Prostate gland (tissue), 2 donors: ENCODE results near the gene C11orf58. TPM values are rescaled to one million over a fixed set of nuclear protein-coding genes. Genes with fewer than 3 reads are reported as not detected.

Experiments
- DNase-seq: peaks from one replicate; pipeline ENCODE4 v3.0.0-alpha.2; 2019; ENCODE audit warnings: low spot score
- H3K27ac ChIP-seq, 2 donors: fragments of 200-600 bp; sonication (generic); 2 replicates each; pipeline ENCODE4 v1.5.1; 2017 to 2019
- H3K27me3 ChIP-seq: fragments of 200-600 bp; sonication (generic); replicated peaks from 2 replicates; pipeline ENCODE4 v1.5.1; 2019; ENCODE audit not compliant: insufficient read depth
- H3K36me3 ChIP-seq, 2 donors: fragments of 200-600 bp; sonication (generic); 1 replicate in 1 of 2; 2 replicates in 1 of 2; pipeline versions ENCODE4 v1.5.1 to v1.8.1; 2017 to 2019
- H3K4me1 ChIP-seq: fragments of 200-600 bp; sonication (generic); replicated peaks from 2 replicates; pipeline ENCODE4 v1.5.1; 2019
- H3K4me3 ChIP-seq, 2 donors: fragments of 200-600 bp; sonication (generic); 2 replicates each; pipeline ENCODE4 v1.5.1; 2017 to 2019
- H3K9me3 ChIP-seq: fragments of 200-600 bp; sonication (generic); 2 replicates; pipeline ENCODE4 v1.5.1; 2017
- POLR2A ChIP-seq: fragments of 450-650 bp; IDR thresholded peaks from one replicate; pipeline ENCODE4 v1.6.1; 2016; ENCODE audit warnings: antibody characterized with exemption, mild to moderate bottlenecking
- POLR2AphosphoS5 ChIP-seq: sonication (generic); formaldehyde crosslinking; IDR thresholded peaks from one replicate; pipeline ENCODE4 v1.6.1; 2017; ENCODE audit warnings: antibody characterized with exemption
- WGBS: methylation state at CpG from one replicate; pipeline ENCODE4 v1.1.5; 2018; 5-methylcytosine and 5-hydroxymethylcytosine counted together
- intact Hi-C: fragments of 100-400 bp; cut with DNase I; formaldehyde crosslinking; loops from one replicate; pipeline ENCODE4 v1.14.2; 2022
- total RNA-seq, 2 donors: library from RNA; depleted of rRNA; stranded (reverse); fragments of >200 nt; gene quantifications; one replicate each; pipeline ENCODE4 v1.1.0, GENCODE V29; 2016
- TF ChIP-seq, protein P1 (sequence below), 4 experiments: fragments of 200-600 bp in 2 of 4; fragments of 450-650 bp in 2 of 4; sonication (generic) in 2 of 4; IDR thresholded peaks; 1 replicate in 3 of 4; 2 replicates in 1 of 4; pipeline ENCODE4 v1.5.1; 2016 to 2019; ENCODE audit warnings: antibody characterized with exemption in 4 of 4, mild to moderate bottlenecking in 2 of 4, moderate library complexity in 2 of 4

The C11orf58 gene
- total RNA-seq, 2 donors from 2014 or later = 128 to 171 TPM

DNA sequence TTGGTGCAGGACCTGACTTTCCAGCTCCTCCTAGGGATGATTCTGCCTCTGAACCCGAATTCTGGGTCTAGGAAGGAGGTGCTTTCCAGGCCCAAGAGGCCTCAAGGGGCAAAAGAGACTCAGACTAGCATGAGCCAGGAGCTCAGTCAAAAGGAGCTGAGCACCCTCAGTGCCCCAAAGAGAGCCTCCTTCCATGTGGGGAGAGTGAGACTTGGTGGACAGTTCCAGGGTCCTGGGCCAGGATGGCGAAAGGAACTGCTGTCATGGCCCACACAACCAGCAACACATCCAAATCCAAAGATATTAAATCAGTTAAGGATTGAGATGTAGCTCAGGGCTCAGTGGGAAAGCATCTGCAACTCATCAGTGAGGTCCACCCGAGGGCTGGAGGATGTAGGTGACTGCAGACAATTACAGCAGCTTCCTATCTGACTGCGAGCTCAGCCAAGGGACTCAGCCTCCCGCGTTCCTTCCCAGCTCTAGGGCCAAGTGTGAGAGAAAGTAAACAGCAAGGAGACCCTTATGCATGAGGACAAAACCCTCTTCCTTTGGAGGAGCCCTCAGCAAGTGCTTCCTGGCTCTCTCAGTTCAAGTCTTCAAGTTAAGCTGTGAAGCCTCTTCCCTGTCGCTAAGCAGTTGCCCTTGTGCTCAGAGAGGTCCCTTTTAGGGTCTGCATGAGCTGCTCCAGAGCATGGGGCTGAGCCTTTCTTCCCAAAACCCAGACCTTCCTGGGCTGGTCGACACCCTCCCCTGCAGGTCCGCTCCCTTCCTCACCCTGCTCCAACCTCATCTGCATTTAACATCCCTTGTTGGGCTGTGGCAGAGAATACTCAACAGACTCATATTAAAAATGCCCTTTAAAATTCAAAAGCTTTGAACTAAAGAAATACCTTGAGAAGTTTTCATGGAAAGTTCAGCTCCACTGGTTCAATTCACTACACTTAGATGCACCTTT is 35.8 kb downstream of the C11orf58 start:
- TF ChIP-seq POLR2A (no peak), POLR2AphosphoS5 (no peak)
- TF ChIP-seq, protein P1, sequence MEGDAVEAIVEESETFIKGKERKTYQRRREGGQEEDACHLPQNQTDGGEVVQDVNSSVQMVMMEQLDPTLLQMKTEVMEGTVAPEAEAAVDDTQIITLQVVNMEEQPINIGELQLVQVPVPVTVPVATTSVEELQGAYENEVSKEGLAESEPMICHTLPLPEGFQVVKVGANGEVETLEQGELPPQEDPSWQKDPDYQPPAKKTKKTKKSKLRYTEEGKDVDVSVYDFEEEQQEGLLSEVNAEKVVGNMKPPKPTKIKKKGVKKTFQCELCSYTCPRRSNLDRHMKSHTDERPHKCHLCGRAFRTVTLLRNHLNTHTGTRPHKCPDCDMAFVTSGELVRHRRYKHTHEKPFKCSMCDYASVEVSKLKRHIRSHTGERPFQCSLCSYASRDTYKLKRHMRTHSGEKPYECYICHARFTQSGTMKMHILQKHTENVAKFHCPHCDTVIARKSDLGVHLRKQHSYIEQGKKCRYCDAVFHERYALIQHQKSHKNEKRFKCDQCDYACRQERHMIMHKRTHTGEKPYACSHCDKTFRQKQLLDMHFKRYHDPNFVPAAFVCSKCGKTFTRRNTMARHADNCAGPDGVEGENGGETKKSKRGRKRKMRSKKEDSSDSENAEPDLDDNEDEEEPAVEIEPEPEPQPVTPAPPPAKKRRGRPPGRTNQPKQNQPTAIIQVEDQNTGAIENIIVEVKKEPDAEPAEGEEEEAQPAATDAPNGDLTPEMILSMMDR (IDR thresholded peaks at IDR 0.05) = no peak
- no peak overlapping the region for H3K27ac ChIP-seq
- no peaks in the 10 kb centered on the region for H3K36me3 ChIP-seq
- H3K9me3 ChIP-seq = no peaks in the 10 kb centered on the region
- H3K4me3 ChIP-seq = no peak overlapping the region
- no peaks in the 10 kb centered on the region for H3K27me3 ChIP-seq
- no peak for DNase-seq
- 64% methylated on average over 9 of the region's 9 CpGs for WGBS
- intact Hi-C loops = no loop called here
- H3K4me1 ChIP-seq = no peaks in the 10 kb centered on the region

DNA sequence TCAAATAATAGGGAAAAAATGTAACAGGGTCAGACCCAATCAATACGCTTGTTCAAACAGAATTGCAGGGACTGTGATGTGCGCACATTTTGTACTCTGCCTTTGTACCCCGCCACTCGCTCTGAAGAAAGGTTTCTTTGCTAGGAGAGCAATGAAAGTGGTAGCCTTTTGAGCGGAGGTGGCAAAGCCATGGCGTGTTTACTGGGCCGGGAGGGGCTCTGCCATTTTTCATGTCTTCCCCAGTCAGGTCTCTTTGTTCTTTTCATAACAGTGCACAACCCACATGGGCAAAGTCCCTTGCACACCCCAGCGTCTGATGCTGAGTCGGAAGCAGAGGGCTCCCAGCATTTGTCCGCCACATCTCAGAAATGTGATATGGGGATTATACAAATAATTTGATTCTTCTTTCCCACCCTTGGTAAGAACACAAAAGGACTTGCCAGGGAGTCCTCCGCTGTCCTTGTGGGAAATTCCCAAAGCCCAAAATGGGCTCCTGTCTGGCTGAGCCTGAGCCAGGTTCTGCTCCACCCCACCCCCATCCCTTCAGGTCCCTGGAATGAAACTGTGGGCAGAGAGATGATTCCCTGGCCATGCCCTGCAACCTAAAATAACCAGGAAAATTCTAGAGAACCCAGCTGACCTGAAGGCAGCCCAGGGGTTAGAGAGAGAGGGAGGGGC is 36.6 kb downstream of the C11orf58 start:
- Histone ChIP-seq H3K4me1 (no peaks in the 10 kb centered on the region), H3K9me3 (no peaks in the 10 kb centered on the region), H3K27ac (no peak overlapping the region), H3K4me3 (no peak overlapping the region), H3K36me3 (no peaks in the 10 kb centered on the region), H3K27me3 (no peaks in the 10 kb centered on the region)
- TF ChIP-seq POLR2A (no peak), POLR2AphosphoS5 (no peak)
- TF ChIP-seq, protein P1 (IDR thresholded peaks at IDR 0.05) = no peak
- intact Hi-C loops = no loop called here
- no peak for DNase-seq
- 88% methylated on average over 11 of the region's 11 CpGs for WGBS

DNA sequence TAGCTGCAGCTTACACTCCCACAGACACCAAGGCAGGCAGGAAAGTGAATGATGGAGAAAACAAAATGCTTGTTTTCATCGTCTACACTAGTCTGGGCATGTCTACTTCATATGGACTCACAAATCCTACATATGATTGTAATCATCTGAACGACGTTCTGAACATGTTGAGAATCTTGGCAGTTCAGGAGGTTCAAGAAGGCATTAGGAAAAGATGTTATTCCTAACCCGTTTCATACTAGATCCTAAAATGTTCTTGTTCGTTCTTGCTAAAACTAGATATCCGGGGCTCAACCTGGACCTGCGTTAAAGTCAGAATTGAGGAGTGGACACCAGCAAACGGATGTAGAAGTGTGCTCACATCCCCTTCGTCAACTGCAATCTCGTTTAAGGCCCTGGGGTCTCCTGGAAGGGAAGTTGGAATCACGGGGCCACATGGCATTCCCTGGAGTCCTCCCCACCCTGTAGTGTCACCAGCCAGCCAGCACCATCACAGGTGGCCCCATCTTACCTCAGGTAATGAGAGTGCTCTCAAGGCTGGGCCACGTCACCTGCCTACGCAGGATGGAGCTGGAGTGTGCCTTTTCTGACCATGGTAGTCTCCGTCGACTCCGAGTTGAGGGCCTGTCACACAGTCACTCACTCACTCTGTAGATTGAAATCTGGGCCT is 37.3 kb downstream of the C11orf58 start:
- H3K9me3 ChIP-seq = no peaks in the 10 kb centered on the region
- no peaks in the 10 kb centered on the region for H3K4me1 ChIP-seq
- TF ChIP-seq POLR2A = no peak
- TF ChIP-seq, protein P1 (IDR thresholded peaks at IDR 0.05) = no peak
- TF ChIP-seq POLR2AphosphoS5 = no peak
- H3K27ac ChIP-seq = no peak overlapping the region
- H3K4me3 ChIP-seq = no peak overlapping the region
- 87% methylated on average over 16 of the region's 16 CpGs for WGBS
- intact Hi-C loops = no loop called here
- H3K36me3 ChIP-seq = no peaks in the 10 kb centered on the region
- no peaks in the 10 kb centered on the region for H3K27me3 ChIP-seq
- no peak for DNase-seq

DNA sequence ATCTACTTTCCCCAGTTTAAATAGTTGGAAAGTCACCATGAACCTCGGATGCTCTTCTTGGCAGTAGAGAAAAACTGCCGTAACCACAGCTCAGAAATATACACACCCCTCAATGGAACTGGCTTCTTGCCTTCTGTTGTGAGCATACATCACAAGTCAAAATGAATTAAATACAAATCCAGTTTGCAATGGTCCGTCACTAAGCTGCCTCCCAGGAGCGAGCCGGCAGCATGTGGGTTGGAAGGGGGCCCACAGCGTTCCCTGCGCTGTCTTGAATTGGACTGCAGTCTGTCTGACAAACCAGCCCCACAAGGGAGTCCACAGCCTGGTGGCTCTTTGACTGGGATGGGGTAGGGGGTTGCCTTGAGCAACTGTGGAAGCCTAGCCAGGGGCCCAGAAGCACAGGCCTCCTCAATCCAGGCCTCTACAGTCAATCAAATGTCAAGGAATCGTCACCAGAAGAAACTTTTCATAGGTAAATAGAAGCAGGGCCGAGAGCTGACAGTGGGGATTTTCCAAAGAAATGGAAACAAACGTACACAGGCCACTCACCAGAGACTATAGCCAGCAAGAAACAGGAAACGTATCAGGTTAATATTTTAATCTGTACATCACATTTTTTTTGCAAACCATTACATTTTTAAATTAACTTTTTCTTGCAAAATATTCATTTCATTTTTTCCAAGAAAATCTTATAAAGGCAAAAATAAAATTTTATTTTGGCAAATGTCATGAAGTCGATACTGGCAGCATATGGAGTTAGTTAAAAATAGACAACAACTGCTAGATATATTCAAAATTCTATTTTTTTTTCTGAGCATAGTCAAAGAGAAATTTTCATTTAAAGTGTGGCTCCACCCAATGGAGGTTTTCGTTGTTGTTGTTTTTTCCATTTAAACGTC is 38.5 kb downstream of the C11orf58 start:
- H3K36me3 ChIP-seq = no peaks in the 10 kb centered on the region
- H3K4me3 ChIP-seq = no peak overlapping the region
- H3K27me3 ChIP-seq = no peaks in the 10 kb centered on the region
- no peak overlapping the region for H3K27ac ChIP-seq
- DNase-seq = no peak
- TF ChIP-seq, protein P1 (IDR thresholded peaks at IDR 0.05) = no peak
- no peaks in the 10 kb centered on the region for H3K9me3 ChIP-seq
- WGBS = 53% methylated on average over 14 of the region's 14 CpGs
- intact Hi-C loops = no loop called here
- H3K4me1 ChIP-seq = no peaks in the 10 kb centered on the region
